Measurements from ENCODE around the gene HK2. TPM values are rescaled to one million over a fixed set of nuclear protein-coding genes. Genes with fewer than 3 reads are reported as not detected.
"Not testable (repeated sequence)": the region's sequence is repeated elsewhere in the genome, so short reads cannot be mapped to it uniquely, and the experiment has no call there.

HK2 gene
- total RNA-seq, 2 donors from 2014 or later, result 3.4 to 8.1 TPM

- Histone ChIP-seq H3K27ac (no peak overlapping the region), H3K27me3 (no peaks in the 10 kb centered on the region), H3K4me1 (no peaks in the 10 kb centered on the region), H3K4me3 (no peak overlapping the region), H3K9me3 (no peaks in the 10 kb centered on the region), H3K36me3 (no peaks in the 10 kb centered on the region)
- TF ChIP-seq CTCF (IDR thresholded peaks at IDR 0.05), result no peak
- peak; percentile 21 for DNase-seq (ENCODE audit: low spot score)
Measured at GRCh38 chr2:74893332-74893731, 59.4 kb downstream of the HK2 start.

GRCh38 chr2:74894272-74894981 is 60.5 kb downstream of the HK2 start:
- TF ChIP-seq CTCF (IDR thresholded peaks at IDR 0.05), result no peak
- no peaks in the 10 kb centered on the region for H3K9me3 ChIP-seq
- no peak overlapping the region for H3K4me3 ChIP-seq
- DNase-seq (ENCODE audit: low spot score), result peak; percentile 40
- H3K27me3 ChIP-seq, result no peaks in the 10 kb centered on the region
- H3K27ac ChIP-seq, result no peak overlapping the region
- no peaks in the 10 kb centered on the region for H3K36me3 ChIP-seq
- H3K4me1 ChIP-seq, result no peaks in the 10 kb centered on the region

- no peak overlapping the region for H3K4me3 ChIP-seq
- no peaks in the 10 kb centered on the region for H3K9me3 ChIP-seq
- no peak for TF ChIP-seq CTCF (IDR thresholded peaks at IDR 0.05)
- H3K27me3 ChIP-seq, result no peaks in the 10 kb centered on the region
- no peaks in the 10 kb centered on the region for H3K36me3 ChIP-seq
- H3K27ac ChIP-seq, result no peak overlapping the region
- peak; percentile 7 for DNase-seq (ENCODE audit: low spot score)
- H3K4me1 ChIP-seq, result no peaks in the 10 kb centered on the region
Measured at GRCh38 chr2:74895001-74895400, 61.1 kb downstream of the HK2 start.

GRCh38 chr2:74896232-74896631 is 62.3 kb downstream of the HK2 start:
- TF ChIP-seq CTCF (IDR thresholded peaks at IDR 0.05), result no peak
- no peaks in the 10 kb centered on the region for H3K9me3 ChIP-seq

GRCh38 chr2:74900225-74900624 is 66.3 kb downstream of the HK2 start:
- not testable (repeated sequence) for H3K27me3 ChIP-seq; H3K4me3 ChIP-seq; H3K27ac ChIP-seq; DNase-seq (ENCODE audit: low spot score); H3K9me3 ChIP-seq; H3K36me3 ChIP-seq; H3K4me1 ChIP-seq

More at GRCh38 chr2:74896232-74896631, 62.3 kb downstream of the HK2 start:
- no peaks in the 10 kb centered on the region for H3K27me3 ChIP-seq
- H3K27ac ChIP-seq, result no peak overlapping the region
- no peaks in the 10 kb centered on the region for H3K36me3 ChIP-seq
- no peaks in the 10 kb centered on the region for H3K4me1 ChIP-seq
- no peak overlapping the region for H3K4me3 ChIP-seq
- DNase-seq (ENCODE audit: low spot score), result no peak

- no peaks in the 10 kb centered on the region for H3K27me3 ChIP-seq
- H3K4me1 ChIP-seq, result no peaks in the 10 kb centered on the region
- TF ChIP-seq CTCF (IDR thresholded peaks at IDR 0.05), result no peak
- no peaks in the 10 kb centered on the region for H3K9me3 ChIP-seq
- no peak overlapping the region for H3K4me3 ChIP-seq
- no peaks in the 10 kb centered on the region for H3K36me3 ChIP-seq
- DNase-seq (ENCODE audit: low spot score), result no peak
- H3K27ac ChIP-seq, result no peak overlapping the region
Measured at GRCh38 chr2:74902281-74902860, 68.4 kb downstream of the HK2 start.

All from right atrium auricular region (tissue), 2 donors.